OCI-LY7 (cell line): ENCODE results near the gene HMOX1. TPM values are rescaled to one million over a fixed set of nuclear protein-coding genes. Genes with fewer than 3 reads are reported as not detected.

Source experiments
- BruUV-seq: library from RNA; stranded (reverse); fragments of 400-500 nt; replicated peaks from 2 replicates; lab custom pipeline; 2021; lab: Mats Ljungman, UMichigan
- CTCF ChIA-PET: fragments of 300-600 bp; sonication (Branson Sonifier 250); formaldehyde crosslinking; loops from one replicate; lab custom pipeline; 2022; ENCODE audit warnings: antibody characterized with exemption; ENCODE audit not compliant: unreplicated experiment; lab: Charles Lee
- POLR2A ChIA-PET: fragments of 300-600 bp; sonication (Branson Sonifier 250); formaldehyde crosslinking; loops from one replicate; lab custom pipeline; 2022; ENCODE audit warnings: antibody characterized with exemption; lab: Charles Lee
- DNase-seq: peaks from one replicate; pipeline ENCODE4 v3.0.0-alpha.2; 2015; ENCODE audit warnings: low spot score
- H2AFZ ChIP-seq: fragments of 200-600 bp; sonication (generic), shearing (Covaris generic); 2 replicates; pipeline ENCODE4 v1.6.1; 2014; ENCODE audit warnings: mild to moderate bottlenecking, antibody characterized with exemption, low read length, moderate library complexity
- H3K27ac ChIP-seq: fragments of 200-600 bp; sonication (generic); 2 replicates; pipeline ENCODE4 v1.5.1; 2014; ENCODE audit warnings: mixed run types, low read depth, mild to moderate bottlenecking, moderate library complexity, low read length, inconsistent platforms; ENCODE audit not compliant: poor library complexity, severe bottlenecking
- H3K36me3 ChIP-seq: fragments of 200-600 bp; sonication (generic); 2 replicates; pipeline ENCODE4 v1.6.1; 2014; ENCODE audit warnings: mild to moderate bottlenecking, antibody characterized with exemption, low read length, moderate library complexity, mixed read lengths; ENCODE audit not compliant: insufficient read depth
- H3K4me1 ChIP-seq: fragments of 200-600 bp; sonication (generic); 2 replicates; pipeline ENCODE4 v1.5.1; 2014; ENCODE audit warnings: mild to moderate bottlenecking, low read length; ENCODE audit not compliant: insufficient read depth, poor library complexity, severe bottlenecking
- H3K4me2 ChIP-seq: fragments of 200-600 bp; sonication (generic); 2 replicates; pipeline ENCODE4 v1.6.1; 2014; ENCODE audit warnings: mild to moderate bottlenecking, low read length
- H3K4me3 ChIP-seq: fragments of 200-600 bp; sonication (generic); 2 replicates; pipeline ENCODE4 v1.5.1; 2014; ENCODE audit warnings: mild to moderate bottlenecking, low read depth, low read length; ENCODE audit not compliant: poor library complexity, severe bottlenecking
- H3K79me2 ChIP-seq: fragments of 200-600 bp; sonication (generic); 2 replicates; pipeline ENCODE4 v1.6.1; 2016; ENCODE audit warnings: low read depth, mild to moderate bottlenecking, low read length, moderate library complexity, mixed read lengths; ENCODE audit not compliant: insufficient read depth
- H3K9me2 ChIP-seq: fragments of 200-600 bp; sonication (generic); 2 replicates; pipeline ENCODE4 v1.6.1; 2016; ENCODE audit warnings: mild to moderate bottlenecking, low read length, mixed read lengths; ENCODE audit not compliant: insufficient read depth
- H3K9me3 ChIP-seq: fragments of 200-600 bp; sonication (generic); 2 replicates; pipeline ENCODE4 v1.6.1; 2014; ENCODE audit warnings: mild to moderate bottlenecking, mixed run types, low read length, mixed read lengths
- H4K20me1 ChIP-seq: fragments of 200-600 bp; sonication (generic); 2 replicates; pipeline ENCODE4 v1.6.1; 2014; ENCODE audit warnings: mild to moderate bottlenecking, antibody characterized with exemption, low read length, moderate library complexity, mixed read lengths; ENCODE audit not compliant: insufficient read depth
- CTCF ChIP-seq: fragments of 200-600 bp; sonication (generic); conservative IDR thresholded peaks from 2 replicates; pipeline ENCODE4 v1.5.1; 2014; ENCODE audit warnings: mild to moderate bottlenecking, antibody characterized with exemption, low read length, moderate library complexity, mixed read lengths
- EZH2phosphoT487 ChIP-seq: fragments of 200-600 bp; sonication (generic); IDR thresholded peaks from 2 replicates; pipeline ENCODE4 v1.6.1; 2018; ENCODE audit warnings: low read depth, borderline replicate concordance, mild to moderate bottlenecking, mixed run types, antibody characterized with exemption, low read length, moderate library complexity, mixed read lengths
- intact Hi-C: fragments of 100-400 bp; cut with micrococcal nuclease; formaldehyde crosslinking; loops from one replicate; pipeline ENCODE4 v1.10.0; 2022; ENCODE audit not compliant: unreplicated experiment
- total RNA-seq, 2 experiments: library from RNA; depleted of rRNA in 1 of 2; stranded (reverse); fragments of >200 nt in 1 of 2; shearing (Covaris generic) in 1 of 2; gene quantifications; 2 replicates each; pipeline ENCODE4 v1.2.3, GENCODE V29; 2014 to 2022

Gene HMOX1
- total RNA-seq, 2 experiments from 2014 or later: 2.2 to 13.9 TPM

- ChIA-PET CTCF (no interaction called here), POLR2A (interaction anchor here (3.1 kb wide), 1 partner anchor 9 kb away, joined by 13 read pairs; no protein-coding TSS in a partner anchor)
- Histone ChIP-seq H3K36me3 (peaks cover 46% of the 10 kb centered on the region), H3K9me2 (no peaks in the 10 kb centered on the region), H4K20me1 (peaks cover 6% of the 10 kb centered on the region; the same call in 1 of the 2 replicates), H3K4me1 (peaks cover 66% of the 10 kb centered on the region), H3K4me2 (peak within 1 kb of the TSS; percentile 97), H3K27ac (peak within 1 kb of the TSS; percentile 86), H3K79me2 (peaks cover 45% of the 10 kb centered on the region), H2AFZ (peak within 1 kb of the TSS; percentile 18; the same call in 1 of the 2 replicates), H3K4me3 (peak within 1 kb of the TSS; percentile 79), H3K9me3 (no peaks in the 10 kb centered on the region; the same call in 1 of the 2 replicates)
- intact Hi-C loops: loop anchor here (1.0 kb wide), 1 partner anchor 48 kb away; no protein-coding TSS in a partner anchor
- TF ChIP-seq EZH2phosphoT487 (no peak), CTCF (no peak)
- DNase-seq: peak; percentile 99
- no TSS peak for BruUV-seq
Observed at GRCh38 chr22:35399678-35400500, 19.0 kb downstream of the HMOX1 start, which contains the start of gene MCM5. Gene MCM5, plus strand, starts transcription at chr22:35400140. Its CDS starts 299 bp downstream, at chr22:35400439.

- Histone ChIP-seq H3K4me1 (peaks cover 65% of the 10 kb centered on the region), H3K4me2 (peak overlapping the region; percentile 97), H3K4me3 (peak overlapping the region; percentile 79), H3K9me2 (no peaks in the 10 kb centered on the region), H4K20me1 (peaks cover 6% of the 10 kb centered on the region; the same call in 1 of the 2 replicates), H3K79me2 (peaks cover 45% of the 10 kb centered on the region), H3K9me3 (no peaks in the 10 kb centered on the region; the same call in 1 of the 2 replicates), H3K27ac (peak overlapping the region; percentile 86), H3K36me3 (peaks cover 52% of the 10 kb centered on the region), H2AFZ (no peak overlapping the region)
- TF ChIP-seq EZH2phosphoT487: no peak
- TF ChIP-seq CTCF: no peak
- no TSS peak for BruUV-seq
- ChIA-PET CTCF (no interaction called here), POLR2A (no interaction called here)
- DNase-seq: peak; percentile 53
- intact Hi-C loops: no loop called here
Observed at GRCh38 chr22:35400501-35400790, 19.6 kb downstream of the HMOX1 start.

GRCh38 chr22:35401863-35402262 is 21.0 kb downstream of the HMOX1 start:
- Histone ChIP-seq H3K79me2 (peaks cover 45% of the 10 kb centered on the region), H3K9me2 (no peaks in the 10 kb centered on the region), H4K20me1 (peaks cover 6% of the 10 kb centered on the region; the same call in 1 of the 2 replicates), H3K4me2 (peak overlapping the region; percentile 97), H3K36me3 (peaks cover 66% of the 10 kb centered on the region), H3K9me3 (no peaks in the 10 kb centered on the region; the same call in 1 of the 2 replicates), H3K4me1 (peaks cover 60% of the 10 kb centered on the region), H3K4me3 (peak overlapping the region; percentile 79), H2AFZ (no peak overlapping the region), H3K27ac (peak overlapping the region; percentile 86)
- POLR2A ChIA-PET: interaction anchor here (1.3 kb wide), 1 partner anchor 8 kb away, joined by 6 read pairs; no protein-coding TSS in a partner anchor
- BruUV-seq: no TSS peak
- DNase-seq: no peak
- TF ChIP-seq EZH2phosphoT487 (no peak), CTCF (no peak)
- CTCF ChIA-PET: interaction anchor here (0.6 kb wide), 1 partner anchor 41 kb away, joined by 3 read pairs; no protein-coding TSS in a partner anchor
- intact Hi-C loops: no loop called here
